A549 treated with dexamethasone at 1 μM for 4 hours (cell line): ENCODE results near the gene MRPS24. TPM values are rescaled to one million over a fixed set of nuclear protein-coding genes. Genes with fewer than 3 reads are reported as not detected.

Experiments
- total RNA-seq: library from RNA; stranded (reverse); fragments of 200-300 nt; extraction: Qiagen RNA extraction; gene quantifications from 5 replicates; pipeline ENCODE4 v1.2.3, GENCODE V29; 2022

Gene MRPS24
- 227 to 251 TPM (median 247 TPM) in 5 replicates for total RNA-seq

GRCh38 chr7:43869006-43869866 is at the start of gene MRPS24:
Gene MRPS24 (minus strand): TSS chr7:43869517. CDS start chr7:43869495, 22 bp downstream.

GRCh38 chr7:43906331-43907010 is 37.2 kb upstream of the MRPS24 start, which contains the start of gene URGCP:
Gene URGCP (minus strand): TSS chr7:43906596. CDS start chr7:43906575, 21 bp downstream.

Other genes with a start within 250 kb of the MRPS24 start
- gene COA1, start 140.0 kb downstream of the MRPS24 start, total RNA-seq: 84.7 to 92.8 TPM (median 87.8 TPM) in 5 replicates
- gene BLVRA, start 110.8 kb downstream of the MRPS24 start, total RNA-seq: 63.7 to 90.7 TPM (median 67.6 TPM) in 5 replicates
- gene URGCP, start 37.1 kb upstream of the MRPS24 start, total RNA-seq: 24.7 to 30.4 TPM (median 29.4 TPM) in 5 replicates
- gene UBE2D4, start 56.9 kb upstream of the MRPS24 start, total RNA-seq: 8.0 to 11.7 TPM (median 11.0 TPM) in 5 replicates
- gene SPDYE1, start 128.4 kb upstream of the MRPS24 start, total RNA-seq: not detected in 5 replicates
- gene DBNL, start 175.2 kb upstream of the MRPS24 start, total RNA-seq: 61.2 to 73.7 TPM (median 66.3 TPM) in 5 replicates
- gene PGAM2, start 196.1 kb upstream of the MRPS24 start, total RNA-seq: not detected in 5 replicates
- 4.3 to 6.8 TPM (median 6.3 TPM) in 5 replicates for gene POLM, start 213.0 kb upstream of the MRPS24 start, total RNA-seq
- gene AEBP1, start 234.8 kb upstream of the MRPS24 start, total RNA-seq: 0.02 TPM in 1 of 5 replicates, not detected in the others